Nephron (organoid): Measurements from ENCODE around the gene GUCY1B1.

Experiments used
- H3K27ac Mint-ChIP-seq, 3 experiments: 2 replicates each; pipeline ENCODE4 v1.8.0; 2020; ENCODE audit warnings: mixed read lengths in 3 of 3, mild to moderate bottlenecking in 2 of 3, moderate library complexity in 1 of 3
- H3K27me3 Mint-ChIP-seq: 2 replicates; pipeline ENCODE4 v1.8.0; 2021; ENCODE audit warnings: low read depth, mild to moderate bottlenecking, moderate library complexity, mixed read lengths
- H3K36me3 Mint-ChIP-seq: 2 replicates; pipeline ENCODE4 v1.8.0; 2020; ENCODE audit warnings: low read depth, mixed read lengths
- H3K4me1 Mint-ChIP-seq: 2 replicates; pipeline ENCODE4 v1.8.0; 2020; ENCODE audit warnings: mixed read lengths
- H3K4me3 Mint-ChIP-seq, 3 experiments: 2 replicates each; pipeline ENCODE4 v1.8.0; 2020; ENCODE audit warnings: mild to moderate bottlenecking in 3 of 3, mixed read lengths in 3 of 3, moderate library complexity in 2 of 3
- H3K9me3 Mint-ChIP-seq: 2 replicates; pipeline ENCODE4 v1.8.0; 2020; ENCODE audit warnings: mixed read lengths
- TF ChIP-seq, protein P1 (sequence below), 3 experiments: fragments of 200-600 bp; sonication (generic); IDR thresholded peaks; one replicate each; pipeline ENCODE4 v1.5.0; 2021; ENCODE audit warnings: antibody characterized with exemption in 3 of 3; ENCODE audit not compliant: unreplicated experiment in 3 of 3

GUCY1B1 gene

DNA sequence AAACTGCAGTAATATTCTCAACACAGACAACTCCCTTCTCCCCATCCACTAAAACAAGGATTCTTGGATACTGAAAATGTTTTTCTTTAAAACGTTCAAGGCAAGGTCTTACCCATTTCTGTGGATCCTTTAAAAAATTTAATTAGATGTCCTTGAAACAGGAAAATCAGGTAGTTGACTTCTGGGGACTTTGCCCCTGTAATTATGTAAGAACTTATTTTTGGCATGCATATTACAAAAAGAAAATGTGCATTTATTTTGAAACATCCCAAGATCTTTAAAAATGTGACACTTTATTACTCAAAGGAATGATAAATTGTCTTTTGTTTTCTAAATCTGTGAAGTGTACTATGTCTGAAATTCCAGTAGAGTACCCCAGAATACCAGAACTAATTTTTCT, 25.8 kb downstream of the GUCY1B1 start:
- H3K27ac Mint-ChIP-seq: peak overlapping the region in 1 of 3 experiments; percentile 19
- no peaks in the 10 kb centered on the region for H3K27me3 Mint-ChIP-seq
- peaks cover 18% of the 10 kb centered on the region for H3K4me1 Mint-ChIP-seq
- no peaks in the 10 kb centered on the region for H3K9me3 Mint-ChIP-seq
- no peak overlapping the region for H3K4me3 Mint-ChIP-seq
- TF ChIP-seq, protein P1, sequence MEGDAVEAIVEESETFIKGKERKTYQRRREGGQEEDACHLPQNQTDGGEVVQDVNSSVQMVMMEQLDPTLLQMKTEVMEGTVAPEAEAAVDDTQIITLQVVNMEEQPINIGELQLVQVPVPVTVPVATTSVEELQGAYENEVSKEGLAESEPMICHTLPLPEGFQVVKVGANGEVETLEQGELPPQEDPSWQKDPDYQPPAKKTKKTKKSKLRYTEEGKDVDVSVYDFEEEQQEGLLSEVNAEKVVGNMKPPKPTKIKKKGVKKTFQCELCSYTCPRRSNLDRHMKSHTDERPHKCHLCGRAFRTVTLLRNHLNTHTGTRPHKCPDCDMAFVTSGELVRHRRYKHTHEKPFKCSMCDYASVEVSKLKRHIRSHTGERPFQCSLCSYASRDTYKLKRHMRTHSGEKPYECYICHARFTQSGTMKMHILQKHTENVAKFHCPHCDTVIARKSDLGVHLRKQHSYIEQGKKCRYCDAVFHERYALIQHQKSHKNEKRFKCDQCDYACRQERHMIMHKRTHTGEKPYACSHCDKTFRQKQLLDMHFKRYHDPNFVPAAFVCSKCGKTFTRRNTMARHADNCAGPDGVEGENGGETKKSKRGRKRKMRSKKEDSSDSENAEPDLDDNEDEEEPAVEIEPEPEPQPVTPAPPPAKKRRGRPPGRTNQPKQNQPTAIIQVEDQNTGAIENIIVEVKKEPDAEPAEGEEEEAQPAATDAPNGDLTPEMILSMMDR (IDR thresholded peaks at IDR 0.05; ENCODE audit: unreplicated experiment in 3 of 3): no peak
- H3K36me3 Mint-ChIP-seq: peaks cover 18% of the 10 kb centered on the region

DNA sequence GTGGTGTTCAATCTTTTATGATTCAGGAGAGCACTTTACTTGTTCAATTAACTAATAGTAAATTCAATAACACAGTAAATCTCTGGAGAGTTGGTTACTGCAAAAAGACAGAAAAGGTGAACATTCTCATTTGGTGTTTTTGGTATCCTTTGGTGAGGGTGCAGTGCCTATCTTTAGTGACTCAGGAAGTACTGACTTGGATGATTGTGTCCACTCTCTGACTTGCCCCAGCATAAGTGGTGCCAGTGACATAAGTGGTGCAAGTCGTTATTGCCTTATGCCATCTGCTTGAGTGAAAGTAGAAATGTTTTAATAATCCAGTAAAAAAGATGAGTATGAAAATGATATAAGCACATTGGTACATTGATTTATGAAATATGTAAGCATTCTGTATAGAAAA, 27.0 kb downstream of the GUCY1B1 start:
- Mint-ChIP-seq H3K4me1 (peaks cover 19% of the 10 kb centered on the region), H3K27ac (no peak overlapping the region), H3K36me3 (peaks cover 14% of the 10 kb centered on the region), H3K9me3 (no peaks in the 10 kb centered on the region), H3K27me3 (no peaks in the 10 kb centered on the region), H3K4me3 (no peak overlapping the region)
- TF ChIP-seq, protein P1 (IDR thresholded peaks at IDR 0.05; ENCODE audit: unreplicated experiment in 3 of 3): no peak

DNA sequence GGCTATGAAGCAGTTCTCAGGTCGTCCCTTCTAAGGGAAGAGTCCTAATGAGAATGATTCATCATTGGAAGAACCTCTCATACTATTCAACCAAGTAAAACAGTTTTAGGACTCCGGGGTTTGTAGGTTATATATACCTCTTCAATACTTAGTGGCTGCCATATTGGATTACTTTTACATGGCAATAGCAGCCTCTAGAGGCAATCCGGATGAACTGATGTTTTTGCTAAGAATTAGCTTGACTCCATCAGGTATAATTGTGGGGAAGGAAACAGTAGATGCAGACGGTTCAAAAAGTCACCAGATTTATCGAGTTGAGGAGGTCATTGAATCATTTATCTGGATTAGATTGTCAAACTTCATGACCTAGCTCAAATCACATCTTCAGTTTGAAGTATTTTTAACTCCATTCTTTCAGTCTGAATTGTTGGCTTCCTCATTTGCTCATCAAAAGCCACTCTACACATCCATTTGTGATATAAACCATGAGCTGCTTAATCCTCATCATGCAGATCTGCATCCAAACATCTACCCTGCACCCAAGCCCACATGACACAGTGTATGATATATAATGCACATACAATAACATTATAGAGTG, 28.4 kb downstream of the GUCY1B1 start:
- Mint-ChIP-seq H3K4me3 (no peak overlapping the region), H3K36me3 (peaks cover 14% of the 10 kb centered on the region), H3K9me3 (no peaks in the 10 kb centered on the region), H3K27ac (peak overlapping the region; percentile 62 to 82 (median 80)), H3K4me1 (peaks cover 19% of the 10 kb centered on the region), H3K27me3 (no peaks in the 10 kb centered on the region)
- TF ChIP-seq, protein P1 (IDR thresholded peaks at IDR 0.05; ENCODE audit: unreplicated experiment in 3 of 3): peak; percentile 65 to 84 (median 68)

DNA sequence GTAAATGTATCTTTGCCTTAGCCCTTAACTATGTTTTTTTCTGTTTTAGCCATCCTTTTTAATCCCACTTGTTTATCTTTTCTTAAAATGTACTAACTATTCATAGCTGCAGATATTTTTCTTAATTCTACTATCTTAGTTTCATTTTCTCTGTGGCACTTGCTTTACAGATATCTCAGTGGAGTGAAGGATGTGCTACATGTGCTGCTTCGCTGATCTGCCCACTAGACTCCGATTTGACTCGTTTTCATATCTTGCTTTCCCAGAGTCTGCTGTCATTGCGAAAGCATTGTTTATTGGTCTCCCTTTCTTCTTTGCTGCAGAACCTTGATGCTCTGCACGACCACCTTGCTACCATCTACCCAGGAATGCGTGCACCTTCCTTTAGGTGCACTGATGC, 30.6 kb downstream of the GUCY1B1 start:
- TF ChIP-seq, protein P1 (IDR thresholded peaks at IDR 0.05; ENCODE audit: unreplicated experiment in 3 of 3): no peak
- no peaks in the 10 kb centered on the region for H3K9me3 Mint-ChIP-seq
- H3K36me3 Mint-ChIP-seq: peaks cover 17% of the 10 kb centered on the region
- H3K27ac Mint-ChIP-seq: peak overlapping the region in 1 of 3 experiments; percentile 10
- H3K4me1 Mint-ChIP-seq: peaks cover 19% of the 10 kb centered on the region
- no peaks in the 10 kb centered on the region for H3K27me3 Mint-ChIP-seq
- H3K4me3 Mint-ChIP-seq: no peak overlapping the region

DNA sequence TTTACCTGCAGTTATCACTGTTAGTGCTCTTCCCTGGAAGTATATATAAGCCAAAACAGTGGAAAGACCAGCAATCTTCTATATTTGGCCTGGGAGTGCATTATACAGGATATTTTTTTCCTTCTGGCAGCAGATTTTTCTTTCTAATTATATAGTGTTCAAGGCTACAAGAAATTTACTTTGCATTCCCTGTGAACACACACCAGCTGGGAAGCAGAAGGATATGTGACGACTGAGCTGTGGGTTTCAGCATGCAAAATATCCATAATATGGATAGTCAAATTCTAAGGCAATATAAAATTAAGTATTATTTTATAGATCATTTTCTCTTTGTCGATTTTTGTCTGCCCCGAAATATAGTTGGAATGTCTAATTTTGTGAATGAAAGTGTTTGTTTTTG, 31.2 kb downstream of the GUCY1B1 start:
- H3K9me3 Mint-ChIP-seq: no peaks in the 10 kb centered on the region
- H3K27me3 Mint-ChIP-seq: no peaks in the 10 kb centered on the region
- H3K27ac Mint-ChIP-seq: no peak overlapping the region
- peaks cover 19% of the 10 kb centered on the region for H3K4me1 Mint-ChIP-seq
- H3K4me3 Mint-ChIP-seq: no peak overlapping the region
- TF ChIP-seq, protein P1 (IDR thresholded peaks at IDR 0.05; ENCODE audit: unreplicated experiment in 3 of 3): no peak
- peaks cover 17% of the 10 kb centered on the region for H3K36me3 Mint-ChIP-seq

DNA sequence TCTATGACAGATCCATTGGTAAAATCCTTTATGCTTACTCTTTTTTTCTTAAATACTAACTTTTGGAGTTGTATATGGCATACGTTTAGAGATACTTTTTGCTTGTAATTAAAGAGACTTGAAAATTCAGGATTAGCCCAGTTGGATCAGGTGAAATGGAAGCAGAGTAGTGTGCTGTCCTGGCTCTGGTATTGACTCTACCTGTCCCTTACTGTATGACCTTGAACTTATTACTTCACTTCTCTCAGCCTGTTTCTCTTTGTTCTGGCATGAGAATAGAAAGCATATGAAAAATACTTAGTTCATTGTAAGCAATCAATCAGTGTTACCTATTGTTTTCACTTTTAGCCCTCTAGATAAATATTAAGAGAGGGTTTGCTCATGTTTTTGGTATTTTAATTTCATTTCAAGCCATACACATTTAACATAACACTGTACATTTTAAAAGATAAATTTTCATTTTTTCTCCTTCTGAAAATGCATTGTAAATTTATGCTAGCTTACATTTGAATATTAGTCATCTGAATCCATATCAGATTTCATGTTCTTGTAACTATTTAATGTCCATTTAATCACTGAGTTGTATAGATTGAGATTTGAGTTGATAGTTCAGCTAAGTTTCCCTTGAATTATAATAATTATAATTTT, 35.9 kb downstream of the GUCY1B1 start:
- Mint-ChIP-seq H3K4me1 (peaks cover 5% of the 10 kb centered on the region), H3K27ac (no peak overlapping the region), H3K4me3 (no peak overlapping the region), H3K9me3 (no peaks in the 10 kb centered on the region), H3K27me3 (no peaks in the 10 kb centered on the region), H3K36me3 (peaks cover 30% of the 10 kb centered on the region)
- TF ChIP-seq, protein P1 (IDR thresholded peaks at IDR 0.05; ENCODE audit: unreplicated experiment in 3 of 3): no peak
